Measurements from ENCODE around the gene CADPS. TPM values are rescaled to one million over a fixed set of nuclear protein-coding genes. Genes with fewer than 3 reads are reported as not detected.

Gene CADPS
- total RNA-seq, 1 experiment from 2014 or later, result 7.0 TPM

GRCh38 chr3:62625268-62625667 is 249.9 kb downstream of the CADPS start (continued):
- TF ChIP-seq AR (CRISPR knock-in tag; IDR thresholded peaks at IDR 0.05) (no peak), IRF2 (CRISPR knock-in tag; IDR thresholded peaks at IDR 0.05; ENCODE audit: borderline replicate concordance, low read depth) (no peak), ZNF219 (CRISPR knock-in tag; IDR thresholded peaks at IDR 0.05; ENCODE audit: borderline replicate concordance) (no peak), MLX (CRISPR knock-in tag; IDR thresholded peaks at IDR 0.05) (no peak), ZNF281 (CRISPR knock-in tag; IDR thresholded peaks at IDR 0.05) (no peak), E2F4 (CRISPR knock-in tag; IDR thresholded peaks at IDR 0.05; ENCODE audit: borderline replicate concordance, low read depth) (no peak), RELA (CRISPR knock-in tag; IDR thresholded peaks at IDR 0.05; ENCODE audit: borderline replicate concordance) (no peak), FOXJ3 (CRISPR knock-in tag; IDR thresholded peaks at IDR 0.05; ENCODE audit: borderline replicate concordance) (no peak), SMAD3 (CRISPR knock-in tag; IDR thresholded peaks at IDR 0.05; ENCODE audit: borderline replicate concordance) (no peak), HMGXB4 (CRISPR knock-in tag; IDR thresholded peaks at IDR 0.05) (no peak), IRF1 (CRISPR knock-in tag; IDR thresholded peaks at IDR 0.05) (no peak)

GRCh38 chr3:62624185-62624584 is 251.0 kb downstream of the CADPS start:
- ATAC-seq (no peak), DNase-seq (ENCODE audit: low spot score) (no peak)
- no peaks in the 10 kb centered on the region for H3K9me3 Mint-ChIP-seq
- H3K4me3 Mint-ChIP-seq, result no peak overlapping the region
- ChIA-PET CTCF (no interaction called here), POLR2A (no interaction called here)
- no peaks in the 10 kb centered on the region for H3K27me3 Mint-ChIP-seq (ENCODE audit: low read depth)
- peaks cover 9% of the 10 kb centered on the region for H3K4me1 Mint-ChIP-seq
- no peak overlapping the region for H3K27ac Mint-ChIP-seq
- no peaks in the 10 kb centered on the region for H3K36me3 Mint-ChIP-seq
- TF ChIP-seq E2F5 (CRISPR knock-in tag; IDR thresholded peaks at IDR 0.05) (no peak), NFE2L1 (CRISPR knock-in tag; IDR thresholded peaks at IDR 0.05) (no peak), SMAD4 (CRISPR knock-in tag; IDR thresholded peaks at IDR 0.05) (no peak), USF1 (CRISPR knock-in tag; IDR thresholded peaks at IDR 0.05) (no peak)
